Gastrocnemius medialis (tissue), 4 donors: Measurements from ENCODE around the gene ZNF354B.

Source experiments
- CTCF ChIP-seq, 5 experiments: fragments of 450-650 bp in 3 of 5; fragments of 200-600 bp in 2 of 5; sonication (generic) in 2 of 5; IDR thresholded peaks in 4 of 5; conservative IDR thresholded peaks in 1 of 5; 1 replicate in 4 of 5; 2 replicates in 1 of 5; pipeline ENCODE4 v1.5.1; 2016 to 2019; ENCODE audit warnings: antibody characterized with exemption in 5 of 5, mild to moderate bottlenecking in 3 of 5, moderate library complexity in 3 of 5
- POLR2A ChIP-seq, 2 donors: fragments of 450-650 bp; IDR thresholded peaks; one replicate each; pipeline ENCODE4 v1.6.1; 2017; ENCODE audit warnings: antibody characterized with exemption in 2 of 2, mild to moderate bottlenecking in 2 of 2, moderate library complexity in 2 of 2

GRCh38 chr5:178883815-178884430, 24.2 kb downstream of the ZNF354B start:
- TF ChIP-seq CTCF (IDR thresholded peaks at IDR 0.05 in 4 of 5, conservative IDR thresholded peaks at IDR 0.05 in 1 of 5) (no peak), POLR2A (IDR thresholded peaks at IDR 0.05) (no peak)
